ENCODE data around the gene SEC23B.

The SEC23B gene

GRCh38 chr20:18507218-18508191 lies at the start of gene SEC23B:
TSS of gene SEC23B (plus strand) at chr20:18507940. CDS start at chr20:18510836, 2,896 bp downstream.
- TF ChIP-seq, protein P1, sequence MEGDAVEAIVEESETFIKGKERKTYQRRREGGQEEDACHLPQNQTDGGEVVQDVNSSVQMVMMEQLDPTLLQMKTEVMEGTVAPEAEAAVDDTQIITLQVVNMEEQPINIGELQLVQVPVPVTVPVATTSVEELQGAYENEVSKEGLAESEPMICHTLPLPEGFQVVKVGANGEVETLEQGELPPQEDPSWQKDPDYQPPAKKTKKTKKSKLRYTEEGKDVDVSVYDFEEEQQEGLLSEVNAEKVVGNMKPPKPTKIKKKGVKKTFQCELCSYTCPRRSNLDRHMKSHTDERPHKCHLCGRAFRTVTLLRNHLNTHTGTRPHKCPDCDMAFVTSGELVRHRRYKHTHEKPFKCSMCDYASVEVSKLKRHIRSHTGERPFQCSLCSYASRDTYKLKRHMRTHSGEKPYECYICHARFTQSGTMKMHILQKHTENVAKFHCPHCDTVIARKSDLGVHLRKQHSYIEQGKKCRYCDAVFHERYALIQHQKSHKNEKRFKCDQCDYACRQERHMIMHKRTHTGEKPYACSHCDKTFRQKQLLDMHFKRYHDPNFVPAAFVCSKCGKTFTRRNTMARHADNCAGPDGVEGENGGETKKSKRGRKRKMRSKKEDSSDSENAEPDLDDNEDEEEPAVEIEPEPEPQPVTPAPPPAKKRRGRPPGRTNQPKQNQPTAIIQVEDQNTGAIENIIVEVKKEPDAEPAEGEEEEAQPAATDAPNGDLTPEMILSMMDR (IDR thresholded peaks at IDR 0.05; ENCODE audit: insufficient read depth, low read depth, low read length, missing control alignments) = no peak
- H3K4me3 ChIP-seq (ENCODE audit: low read length) = peak within 1 kb of the TSS; percentile 66
- peak; percentile 99 for DNase-seq (ENCODE audit: low read depth)

DNA sequence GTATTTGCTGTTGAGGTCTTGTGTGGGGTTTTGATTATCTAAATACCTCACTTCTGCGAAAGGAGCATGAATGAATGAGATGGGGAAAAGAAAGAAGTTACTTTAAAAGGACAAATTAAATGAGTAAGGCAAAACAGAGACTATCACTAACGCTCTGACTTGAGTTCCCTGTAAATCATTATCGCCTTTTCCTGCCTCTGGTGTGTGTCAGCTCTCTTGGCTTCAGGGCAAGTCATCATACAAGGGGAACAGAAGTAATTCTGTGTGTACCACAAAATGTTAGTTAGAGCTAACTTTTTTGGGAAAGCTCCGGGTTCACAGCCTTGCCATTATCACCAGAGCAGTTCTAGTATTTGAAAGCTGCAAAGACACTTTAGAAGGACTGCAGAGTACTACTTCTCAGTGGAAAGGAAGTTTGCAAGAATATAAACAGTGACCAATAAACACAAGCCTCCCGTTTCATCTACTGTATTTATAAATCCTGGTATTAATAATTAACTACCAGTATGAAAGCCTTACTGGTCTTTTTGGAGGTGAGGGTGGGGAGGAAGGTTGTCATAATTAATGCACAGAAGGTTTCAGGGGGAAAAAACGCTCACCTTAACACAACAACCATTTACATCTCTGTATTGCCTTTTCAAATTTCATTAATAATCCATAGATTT lies 42.1 kb upstream of the SEC23B start:
- no peak overlapping the region for H3K4me3 ChIP-seq (ENCODE audit: low read length)
- TF ChIP-seq, protein P1 (IDR thresholded peaks at IDR 0.05; ENCODE audit: insufficient read depth, low read depth, low read length, missing control alignments) = no peak
- DNase-seq (ENCODE audit: low read depth) = no peak

GRCh38 chr20:18466574-18466893 lies 41.2 kb upstream of the SEC23B start:
- peak overlapping the region; percentile 98 for H3K4me3 ChIP-seq (ENCODE audit: low read length)
- DNase-seq (ENCODE audit: low read depth) = no peak
- TF ChIP-seq, protein P1 (IDR thresholded peaks at IDR 0.05; ENCODE audit: insufficient read depth, low read depth, low read length, missing control alignments) = no peak

DNA sequence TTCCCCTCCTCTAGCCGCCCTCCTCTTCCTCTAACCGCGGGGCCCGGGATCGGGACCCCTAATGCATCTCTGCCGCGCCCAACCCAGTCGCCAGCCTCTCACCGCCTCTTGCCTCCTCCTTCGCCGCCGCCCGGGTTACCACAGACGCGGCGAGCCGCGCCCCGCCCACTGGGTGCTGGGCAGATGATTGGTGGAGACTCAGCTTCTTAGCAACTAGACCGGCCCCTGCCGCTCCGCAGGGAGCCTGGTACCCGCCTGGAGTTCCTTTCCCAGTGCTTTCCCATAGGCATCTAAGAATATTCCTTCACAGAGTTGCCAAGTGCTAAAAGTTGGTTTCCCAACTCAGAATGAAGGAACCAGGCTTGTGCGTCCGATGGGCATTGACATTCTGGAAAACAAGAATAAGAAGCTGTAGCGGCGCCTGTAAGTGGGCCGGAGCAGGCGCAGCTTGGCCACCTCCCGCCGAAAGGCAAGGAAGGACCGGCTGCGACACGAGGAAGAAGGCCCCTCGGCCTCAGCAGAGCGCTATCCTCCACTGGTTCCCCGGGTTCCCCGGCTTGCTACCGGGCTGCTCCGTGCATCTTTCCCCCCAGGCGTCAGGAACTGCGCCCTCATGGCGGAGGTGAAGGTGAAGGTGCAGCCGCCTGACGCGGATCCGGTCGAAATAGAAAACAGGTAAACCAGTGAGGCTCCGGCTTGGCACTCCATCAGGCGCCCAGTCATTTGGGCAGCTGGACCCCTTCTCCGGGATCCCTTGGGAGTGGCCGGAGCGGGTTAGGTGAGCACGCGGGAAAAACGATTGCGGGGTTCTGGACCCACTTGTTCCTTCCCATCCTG lies 40.6 kb upstream of the SEC23B start, which contains the start of the genes DZANK1 and POLR3F:
DZANK1 (minus strand) TSS at position 137 of the 837 bp plus-strand sequence. CDS start 1,672 bp downstream, outside the sequence.
POLR3F (plus strand) TSS at position 497 of the 837 bp plus-strand sequence; CDS start at position 614, 117 bp downstream.
- DNase-seq (ENCODE audit: low read depth) = peak; percentile 96
- peak within 1 kb of the TSS; percentile 98 for H3K4me3 ChIP-seq (ENCODE audit: low read length)
- TF ChIP-seq, protein P1 (IDR thresholded peaks at IDR 0.05; ENCODE audit: insufficient read depth, low read depth, low read length, missing control alignments) = no peak

- no peak for DNase-seq (ENCODE audit: low read depth)
- TF ChIP-seq, protein P1 (IDR thresholded peaks at IDR 0.05; ENCODE audit: insufficient read depth, low read depth, low read length, missing control alignments) = no peak
- H3K4me3 ChIP-seq (ENCODE audit: low read length) = no peak overlapping the region
These were observed 30.5 kb upstream of the SEC23B start for GRCh38 chr20:18477218-18477617.

DNA sequence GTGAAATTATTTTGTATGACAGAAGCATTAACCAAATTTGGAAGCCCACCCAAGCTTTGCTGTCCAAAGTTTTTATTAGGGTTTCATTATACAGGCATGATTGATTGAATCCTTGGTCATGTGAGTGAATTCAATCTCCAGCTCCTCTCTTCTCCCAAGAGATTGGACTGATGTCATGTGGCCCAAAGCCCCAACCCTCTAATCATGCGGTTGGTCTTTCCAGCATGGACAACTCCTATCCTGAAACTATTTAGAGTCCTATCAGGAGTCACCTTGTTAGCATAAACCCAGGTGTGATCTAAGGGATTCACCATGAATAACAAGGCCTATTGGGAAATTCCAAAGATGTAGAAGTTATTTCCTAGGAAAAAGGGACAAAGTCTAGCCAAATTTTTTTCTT lies 29.9 kb upstream of the SEC23B start:
- TF ChIP-seq, protein P1 (IDR thresholded peaks at IDR 0.05; ENCODE audit: insufficient read depth, low read depth, low read length, missing control alignments) = no peak
- no peak overlapping the region for H3K4me3 ChIP-seq (ENCODE audit: low read length)
- no peak for DNase-seq (ENCODE audit: low read depth)
